ENCODE measurements around the gene SLC19A1.

Gene SLC19A1

DNA sequence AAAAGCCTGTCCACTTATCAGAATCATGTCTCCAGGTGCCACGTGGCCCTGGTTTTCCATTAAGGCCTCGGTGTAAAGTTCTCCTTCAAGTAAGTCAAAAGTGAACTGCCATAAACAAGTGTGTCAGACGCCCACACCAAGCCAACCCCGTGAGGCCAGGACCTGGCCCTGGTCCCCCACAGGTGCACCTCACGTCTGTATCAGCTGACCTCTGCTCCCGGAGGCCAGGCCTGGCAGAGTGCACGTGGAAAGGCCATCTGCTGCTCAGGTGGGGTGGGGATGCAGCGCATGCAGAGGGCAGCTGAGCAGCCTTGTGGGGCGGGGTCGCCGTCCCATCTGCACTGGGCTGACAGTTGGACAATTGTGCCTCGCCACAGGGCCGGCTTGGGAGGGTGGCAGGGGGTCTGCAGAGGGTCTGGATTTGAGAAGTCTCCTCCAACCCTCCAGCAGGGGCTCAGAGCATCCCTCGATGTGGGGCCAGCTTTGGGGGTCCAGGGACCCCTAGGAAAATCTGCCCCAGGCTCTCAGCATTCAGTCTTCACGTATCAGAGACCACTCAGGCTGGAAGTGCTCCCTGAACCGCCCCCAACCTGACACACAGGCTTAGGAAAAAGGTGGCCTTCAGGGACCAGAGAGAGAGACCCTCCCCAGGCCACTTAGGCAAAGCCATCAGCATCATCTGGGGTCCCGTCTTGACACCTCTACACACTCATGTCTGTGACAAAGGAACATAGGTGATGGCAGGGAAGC, 3.0 kb downstream of the SLC19A1 start:
- TF ChIP-seq, protein P1, sequence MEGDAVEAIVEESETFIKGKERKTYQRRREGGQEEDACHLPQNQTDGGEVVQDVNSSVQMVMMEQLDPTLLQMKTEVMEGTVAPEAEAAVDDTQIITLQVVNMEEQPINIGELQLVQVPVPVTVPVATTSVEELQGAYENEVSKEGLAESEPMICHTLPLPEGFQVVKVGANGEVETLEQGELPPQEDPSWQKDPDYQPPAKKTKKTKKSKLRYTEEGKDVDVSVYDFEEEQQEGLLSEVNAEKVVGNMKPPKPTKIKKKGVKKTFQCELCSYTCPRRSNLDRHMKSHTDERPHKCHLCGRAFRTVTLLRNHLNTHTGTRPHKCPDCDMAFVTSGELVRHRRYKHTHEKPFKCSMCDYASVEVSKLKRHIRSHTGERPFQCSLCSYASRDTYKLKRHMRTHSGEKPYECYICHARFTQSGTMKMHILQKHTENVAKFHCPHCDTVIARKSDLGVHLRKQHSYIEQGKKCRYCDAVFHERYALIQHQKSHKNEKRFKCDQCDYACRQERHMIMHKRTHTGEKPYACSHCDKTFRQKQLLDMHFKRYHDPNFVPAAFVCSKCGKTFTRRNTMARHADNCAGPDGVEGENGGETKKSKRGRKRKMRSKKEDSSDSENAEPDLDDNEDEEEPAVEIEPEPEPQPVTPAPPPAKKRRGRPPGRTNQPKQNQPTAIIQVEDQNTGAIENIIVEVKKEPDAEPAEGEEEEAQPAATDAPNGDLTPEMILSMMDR (IDR thresholded peaks at IDR 0.05; ENCODE audit: low read depth, low read length, missing control alignments) = no peak
- DNase-seq (ENCODE audit: extremely low read depth, low read depth) = no peak
- H3K4me3 ChIP-seq (replicated peaks; ENCODE audit: low read depth, low read length) = no peak overlapping the region

- no peak for DNase-seq (ENCODE audit: extremely low read depth, low read depth)
- no peak overlapping the region for H3K4me3 ChIP-seq (replicated peaks; ENCODE audit: low read depth, low read length)
- TF ChIP-seq, protein P1 (IDR thresholded peaks at IDR 0.05; ENCODE audit: low read depth, low read length, missing control alignments) = no peak
Measured at GRCh38 chr21:45538381-45539045, 3.7 kb downstream of the SLC19A1 start.

GRCh38 chr21:45537746-45538291, 4.4 kb downstream of the SLC19A1 start:
- DNase-seq (ENCODE audit: extremely low read depth, low read depth) = no peak
- no peak overlapping the region for H3K4me3 ChIP-seq (replicated peaks; ENCODE audit: low read depth, low read length)
- TF ChIP-seq, protein P1 (IDR thresholded peaks at IDR 0.05; ENCODE audit: low read depth, low read length, missing control alignments) = no peak

GRCh38 chr21:45537111-45537745, 5.0 kb downstream of the SLC19A1 start:
- no peak overlapping the region for H3K4me3 ChIP-seq (replicated peaks; ENCODE audit: low read depth, low read length)
- TF ChIP-seq, protein P1 (IDR thresholded peaks at IDR 0.05; ENCODE audit: low read depth, low read length, missing control alignments) = no peak
- no peak for DNase-seq (ENCODE audit: extremely low read depth, low read depth)

- DNase-seq (ENCODE audit: extremely low read depth, low read depth) = no peak
- TF ChIP-seq, protein P1 (IDR thresholded peaks at IDR 0.05; ENCODE audit: low read depth, low read length, missing control alignments) = no peak
Measured at GRCh38 chr21:45536301-45537081, 5.7 kb downstream of the SLC19A1 start.

More at GRCh38 chr21:45536301-45537081, 5.7 kb downstream of the SLC19A1 start:
- no peak overlapping the region for H3K4me3 ChIP-seq (replicated peaks; ENCODE audit: low read depth, low read length)

Data from HFF-Myc (cell line).